ENCODE data around the gene REL. TPM values are rescaled to one million over a fixed set of nuclear protein-coding genes. Genes with fewer than 3 reads are reported as not detected.

Gene REL
- total RNA-seq, 2 donors from 2014 or later = 26.7 to 77.0 TPM

DNA sequence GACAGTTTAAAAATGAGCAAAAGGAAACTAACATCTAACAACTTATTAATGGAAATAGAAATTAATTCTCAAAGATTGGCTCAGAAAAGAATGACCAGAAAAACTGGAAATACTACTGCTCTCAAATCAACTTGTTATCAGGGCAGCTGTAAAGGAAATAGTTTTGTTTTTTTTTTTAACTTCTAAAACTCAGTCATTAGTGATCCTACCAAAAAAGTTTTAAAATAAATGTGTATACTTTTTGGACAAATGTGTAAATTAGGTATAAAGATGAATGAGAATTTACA lies 84.1 kb downstream of the REL start:
- Mint-ChIP-seq H3K27me3 (no peaks in the 10 kb centered on the region), H3K4me1 (ENCODE audit: low read depth in 2 of 2) (peaks cover 27% of the 10 kb centered on the region in 2 donors), H3K4me3 (peak overlapping the region; percentile 63), H3K9me3 (peaks cover 5% of the 10 kb centered on the region), H3K36me3 (peaks cover 5% of the 10 kb centered on the region), H3K27ac (peak overlapping the region; percentile 62 to 93)
- DNase-seq (ENCODE audit: low spot score) (no peak), ATAC-seq (no peak)

DNA sequence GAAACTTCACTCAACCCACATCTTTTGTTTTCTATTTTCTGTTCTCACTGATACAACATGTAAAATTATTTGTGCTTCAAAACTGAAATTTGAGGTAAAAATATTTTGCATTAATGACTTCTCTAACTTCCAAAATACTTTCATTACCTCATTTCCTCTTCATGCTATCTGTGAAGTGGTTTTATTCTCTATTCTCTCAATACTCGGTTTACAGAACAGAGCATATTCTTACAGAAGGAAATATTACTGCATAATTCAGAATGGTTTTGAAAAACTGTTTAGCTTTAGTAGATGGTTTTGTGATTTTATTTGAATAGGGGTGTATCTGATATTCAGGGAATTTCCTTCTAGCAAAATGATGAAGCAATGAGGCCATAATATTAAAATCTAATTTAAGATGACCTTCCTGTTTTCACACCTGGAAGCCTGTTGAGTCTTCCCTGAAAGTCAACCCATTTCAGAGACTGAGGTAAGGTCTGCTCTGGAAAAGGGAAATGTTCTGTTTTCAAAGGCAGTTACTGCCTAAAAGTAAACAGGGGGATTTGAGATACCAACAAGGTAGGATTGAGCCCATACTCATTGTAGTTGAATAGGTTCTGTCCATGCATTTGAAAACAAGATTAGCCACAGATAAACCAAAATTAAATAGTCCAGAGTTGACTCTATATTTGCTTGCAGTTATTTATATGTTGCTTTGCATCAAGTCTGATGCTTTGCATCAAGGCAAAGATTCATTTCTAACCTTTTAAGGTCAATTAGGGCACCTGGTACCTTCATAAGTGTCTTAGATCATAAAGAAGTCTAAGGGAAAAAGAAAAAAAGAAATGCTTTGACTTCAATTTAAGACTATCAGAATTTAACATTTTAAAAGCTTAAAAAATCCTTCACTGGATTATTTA lies 85.4 kb downstream of the REL start:
- no peak for DNase-seq (ENCODE audit: low spot score)
- H3K9me3 Mint-ChIP-seq = peaks cover 5% of the 10 kb centered on the region
- no peak for ATAC-seq
- H3K4me3 Mint-ChIP-seq = peak overlapping the region; percentile 47
- H3K27me3 Mint-ChIP-seq = no peaks in the 10 kb centered on the region
- peaks cover 5% of the 10 kb centered on the region for H3K36me3 Mint-ChIP-seq
- H3K27ac Mint-ChIP-seq = peak overlapping the region; percentile 62 to 93
- H3K4me1 Mint-ChIP-seq (ENCODE audit: low read depth in 2 of 2) = peaks cover 27 to 30% of the 10 kb centered on the region in 2 donors

DNA sequence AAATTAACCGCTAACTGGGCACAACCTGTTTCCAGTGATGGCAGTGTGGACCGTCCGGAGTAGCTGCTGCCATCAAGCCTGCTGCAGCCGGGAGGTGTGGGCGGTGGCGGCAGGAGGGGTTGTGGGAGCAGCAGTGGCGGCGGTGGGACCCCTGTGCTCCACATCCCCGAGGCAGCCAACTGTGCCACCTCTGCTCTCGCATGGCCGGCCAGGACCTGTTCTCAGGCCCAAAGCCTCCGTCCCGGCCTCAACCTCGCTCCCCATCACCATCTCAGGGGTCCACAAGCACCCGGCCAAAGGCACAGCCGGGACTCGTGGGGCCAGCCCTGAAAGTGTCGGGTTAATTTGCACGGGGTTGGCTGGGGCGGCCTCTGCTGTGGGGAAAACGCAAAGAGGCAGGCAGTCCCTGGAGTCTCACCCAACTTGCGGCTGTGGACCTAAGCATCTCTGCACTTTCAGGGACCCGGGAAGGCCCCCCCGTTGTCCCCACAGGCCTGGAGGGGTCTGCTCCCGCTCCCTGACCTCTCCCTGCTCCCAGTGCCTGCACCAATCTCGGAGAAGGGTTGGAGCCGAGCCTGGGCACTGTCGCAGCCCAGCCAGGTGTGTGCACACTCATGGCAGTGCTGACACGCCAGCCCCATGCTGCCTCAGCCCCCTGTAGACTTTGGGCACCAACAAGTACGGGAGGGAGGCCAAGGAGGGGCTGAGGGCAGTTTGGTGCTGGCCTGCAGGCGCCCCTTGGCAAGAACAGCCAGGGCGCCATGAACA lies 91.7 kb downstream of the REL start:
- DNase-seq (ENCODE audit: low spot score) (no peak), ATAC-seq (no peak)
- Mint-ChIP-seq H3K27me3 (no peaks in the 10 kb centered on the region), H3K4me1 (ENCODE audit: low read depth in 2 of 2) (peaks cover 11 to 16% of the 10 kb centered on the region in 2 donors), H3K9me3 (no peaks in the 10 kb centered on the region), H3K4me3 (no peak overlapping the region), H3K36me3 (no peaks in the 10 kb centered on the region), H3K27ac (peak overlapping the region in 1 of 2 donors; percentile 37)

DNA sequence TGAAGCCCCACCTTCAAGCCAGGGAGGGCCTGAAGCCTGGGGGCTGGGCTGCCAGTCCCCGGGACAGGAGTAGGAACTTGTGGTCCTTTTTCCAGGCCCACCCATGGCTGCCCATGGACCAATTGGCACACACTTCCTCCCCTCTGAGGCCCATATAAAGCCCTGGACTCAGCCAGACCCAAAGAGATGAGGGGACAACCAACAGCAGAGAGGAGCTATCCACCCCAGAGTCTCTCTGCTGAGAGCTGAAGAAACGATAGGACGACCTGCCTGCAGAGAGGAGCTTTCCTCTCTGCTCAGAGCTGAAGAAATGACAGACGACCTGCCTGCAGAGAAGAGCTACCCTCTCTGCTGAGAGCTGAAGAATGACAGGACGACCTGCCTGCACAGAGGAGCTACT lies 92.3 kb downstream of the REL start:
- ATAC-seq (no peak), DNase-seq (ENCODE audit: low spot score) (no peak)
- Mint-ChIP-seq H3K27ac (no peak overlapping the region), H3K4me1 (ENCODE audit: low read depth in 2 of 2) (peaks cover 11 to 19% of the 10 kb centered on the region in 2 donors), H3K36me3 (no peaks in the 10 kb centered on the region), H3K27me3 (no peaks in the 10 kb centered on the region), H3K9me3 (no peaks in the 10 kb centered on the region), H3K4me3 (no peak overlapping the region)

DNA sequence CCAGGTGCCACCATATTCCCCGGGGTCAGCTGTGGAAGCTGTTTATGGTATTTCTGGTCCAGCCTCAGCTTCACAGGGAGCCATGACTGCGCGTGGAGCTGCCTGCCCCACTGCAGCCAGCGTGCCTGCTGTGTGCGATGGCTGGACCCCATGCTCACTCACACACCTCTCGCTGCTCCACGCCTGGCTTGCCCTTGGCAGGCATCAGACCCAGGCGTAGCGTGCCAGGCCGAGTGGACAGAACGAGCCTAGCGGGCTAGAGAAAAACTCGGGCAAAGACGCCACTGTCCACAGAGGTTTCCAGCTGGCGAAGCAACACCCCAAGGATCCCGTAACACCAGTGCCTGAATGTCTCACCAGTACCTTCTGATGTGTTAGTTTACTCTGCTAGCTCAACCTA lies 93.3 kb downstream of the REL start:
- DNase-seq (ENCODE audit: low spot score) = no peak
- Mint-ChIP-seq H3K4me1 (ENCODE audit: low read depth in 2 of 2) (peaks cover 17 to 22% of the 10 kb centered on the region in 2 donors), H3K4me3 (no peak overlapping the region), H3K27me3 (no peaks in the 10 kb centered on the region), H3K27ac (no peak overlapping the region), H3K36me3 (no peaks in the 10 kb centered on the region), H3K9me3 (no peaks in the 10 kb centered on the region)
- peak in 1 of 2 donors; percentile 16 for ATAC-seq

Other genes with a start within 250 kb of the REL start
- 10 to 100 TPM; 17.3 to 19.8 TPM for gene PAPOLG, start 125.3 kb upstream of the REL start, total RNA-seq
- 10 to 100 TPM; 15.9 to 25.8 TPM for gene PEX13, start 136.1 kb downstream of the REL start, total RNA-seq
- 10 to 100 TPM; 12.6 to 18.5 TPM for gene PUS10, start 136.7 kb downstream of the REL start, total RNA-seq
- gene SANBR, start 184.3 kb downstream of the REL start, total RNA-seq = 1 to 10 TPM; 1.8 to 4.7 TPM